HG03097 (cell line): ENCODE measurements around the gene CA10.

Experiments used
- ATAC-seq: cut with Tn5 transposase; IDR thresholded peaks from one replicate; pipeline ENCODE4 v1.9.1; 2021; ENCODE audit not compliant: unreplicated experiment, low FRiP score

The CA10 gene

DNA sequence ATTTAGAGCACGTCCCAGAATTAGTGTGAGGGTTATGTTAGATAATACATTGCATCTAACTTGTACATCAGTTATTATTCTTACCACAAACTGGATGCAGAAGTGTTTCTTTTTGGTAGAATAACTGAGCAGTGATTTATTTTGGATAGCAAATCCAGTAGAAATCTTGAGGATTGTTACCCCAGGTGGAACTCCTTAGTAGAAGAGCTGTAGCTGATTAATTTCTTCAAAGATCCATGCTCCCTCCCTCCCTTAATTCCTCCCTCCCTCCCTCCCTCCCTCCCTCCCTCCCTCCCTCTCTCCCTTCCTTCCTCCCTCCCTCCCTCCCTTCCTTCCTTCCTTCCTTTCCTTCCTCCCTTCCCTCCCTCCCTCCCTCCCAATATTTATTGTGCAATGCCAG, 337.7 kb downstream of the CA10 start:
- ATAC-seq, result no peak

DNA sequence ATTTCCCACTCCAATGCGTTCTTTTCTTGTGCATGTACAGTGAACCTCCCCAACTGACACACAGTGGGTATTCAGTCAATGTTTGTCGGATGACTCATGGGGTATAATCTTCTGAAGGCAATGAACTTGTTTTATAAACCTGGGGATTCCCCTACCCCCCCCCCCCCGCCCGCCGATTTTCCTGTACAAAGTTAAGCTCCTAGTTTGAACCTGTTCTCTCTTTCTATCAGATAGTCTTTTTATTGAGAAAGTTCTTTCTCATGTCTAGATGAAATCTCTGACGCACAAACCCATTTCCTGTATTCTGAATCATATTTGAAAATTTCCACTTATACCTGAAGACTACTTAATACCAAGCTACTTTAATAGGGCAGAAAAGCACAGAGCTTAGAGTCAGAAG, 338.3 kb downstream of the CA10 start:
- no peak for ATAC-seq

DNA sequence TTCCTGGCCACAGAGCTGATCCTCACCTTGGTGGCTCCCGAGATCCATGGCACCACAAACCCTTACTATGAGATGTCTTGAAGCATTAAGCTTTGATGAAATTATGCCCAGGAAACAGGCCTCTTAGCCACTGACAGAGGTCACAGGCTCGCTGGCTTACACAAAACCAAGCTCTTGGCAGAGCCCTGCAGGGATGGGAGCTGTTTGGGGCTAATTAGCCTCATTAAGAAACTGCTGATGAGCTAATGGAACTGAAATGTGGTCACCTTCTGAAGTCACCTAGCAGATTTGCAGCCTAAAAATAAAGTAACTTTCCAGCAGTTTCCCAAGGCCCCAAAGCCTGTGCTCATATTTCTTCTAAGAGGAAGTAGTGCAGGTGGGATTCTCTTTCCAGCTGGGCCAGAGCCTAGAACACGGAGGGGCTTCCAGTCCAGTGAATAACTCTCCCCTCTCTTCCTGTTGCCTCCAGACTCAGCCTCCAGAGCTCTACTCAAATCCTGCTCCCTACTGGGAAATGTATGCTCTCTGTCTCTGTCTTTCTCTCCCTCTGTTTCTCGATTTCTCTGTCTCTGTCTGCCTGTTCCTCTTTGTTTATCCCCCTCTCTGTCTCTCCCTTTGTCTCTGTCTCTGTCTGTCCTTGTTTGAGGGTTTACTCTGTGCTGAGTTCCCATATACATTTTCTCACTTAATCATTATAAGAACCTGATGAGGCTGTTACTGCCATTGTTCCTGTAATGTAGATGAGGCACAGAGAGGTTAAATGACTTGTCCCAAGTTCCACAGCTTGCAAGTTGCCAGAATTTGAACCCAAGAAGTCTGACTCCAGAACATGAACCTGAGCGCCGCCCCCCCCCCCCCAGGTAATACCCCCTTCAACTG, 338.9 kb downstream of the CA10 start:
- no peak for ATAC-seq

DNA sequence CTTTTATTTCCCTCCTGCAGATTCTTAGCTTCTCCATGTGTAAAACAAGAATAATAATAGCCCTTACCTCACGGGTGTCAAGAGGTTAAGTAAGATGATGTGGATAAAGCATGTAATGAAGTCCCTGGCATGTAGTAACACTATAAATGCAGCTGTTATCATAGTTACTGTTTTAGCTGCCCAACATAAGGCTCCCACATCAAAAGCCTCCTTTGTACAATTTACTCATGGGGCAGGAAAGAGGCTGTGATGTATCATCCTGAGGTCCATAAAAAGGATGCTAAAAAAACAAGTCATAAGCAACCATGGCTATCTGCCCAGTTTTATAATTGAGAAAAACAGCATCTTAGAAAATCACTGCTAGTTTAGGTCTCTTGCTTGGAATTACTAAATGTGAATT, 339.7 kb downstream of the CA10 start:
- ATAC-seq, result no peak

DNA sequence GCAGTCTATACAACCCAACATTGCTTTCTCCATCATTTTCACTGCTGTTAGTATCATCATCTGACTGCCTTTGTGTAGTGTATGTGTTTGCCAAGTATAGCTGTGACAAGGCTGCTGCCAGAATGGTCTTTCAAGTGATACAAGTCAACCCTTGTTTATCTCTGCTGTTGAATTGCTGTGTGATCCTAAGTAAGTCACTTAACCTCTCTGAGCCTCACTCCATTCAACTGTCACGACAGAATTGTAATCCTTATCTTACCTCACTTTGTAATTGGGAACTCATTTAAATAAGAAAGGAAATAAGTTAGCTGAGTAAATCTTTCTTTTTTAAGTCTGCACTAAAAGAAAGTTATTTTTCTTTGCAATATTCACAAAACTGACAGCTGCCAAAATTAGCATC, 340.6 kb downstream of the CA10 start:
- ATAC-seq, result no peak

DNA sequence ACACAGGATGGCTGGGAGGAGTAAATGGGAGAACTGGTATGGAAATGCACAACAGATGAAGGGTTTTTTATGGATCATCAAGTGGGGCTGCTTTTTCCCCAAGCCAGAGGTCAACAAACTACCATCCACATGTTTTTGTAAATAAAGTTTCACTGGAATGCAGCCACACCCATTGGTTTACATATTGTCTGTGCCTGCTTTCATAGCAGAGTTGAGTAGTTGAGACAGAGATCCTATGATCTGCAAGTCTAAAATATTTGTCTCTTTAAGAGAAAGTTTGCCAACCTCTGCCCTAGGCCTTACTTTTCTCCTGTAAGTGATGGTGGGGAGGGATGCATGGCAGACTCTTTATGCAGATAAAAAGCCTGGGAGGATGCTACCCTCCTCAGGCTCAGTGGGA, 341.4 kb downstream of the CA10 start:
- no peak for ATAC-seq

DNA sequence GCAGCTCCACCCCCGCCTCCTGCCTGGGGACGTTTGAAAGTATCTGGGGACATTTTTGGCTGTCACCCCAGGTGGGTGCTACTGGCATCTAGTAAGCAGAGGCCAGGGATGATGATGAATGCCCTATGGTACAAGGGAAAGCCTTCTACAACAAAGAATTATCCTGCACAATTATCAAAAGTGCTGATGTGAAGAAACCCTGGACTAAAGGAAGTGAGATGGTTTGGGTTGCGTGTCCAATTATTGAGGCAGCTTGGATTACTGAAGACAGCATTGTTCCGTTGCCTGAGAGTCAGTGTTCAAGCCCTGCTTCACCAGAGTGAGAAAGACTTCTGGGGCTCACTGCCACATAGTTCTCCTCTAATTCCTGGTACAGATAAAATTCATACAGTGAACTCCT, 343.4 kb downstream of the CA10 start:
- no peak for ATAC-seq

DNA sequence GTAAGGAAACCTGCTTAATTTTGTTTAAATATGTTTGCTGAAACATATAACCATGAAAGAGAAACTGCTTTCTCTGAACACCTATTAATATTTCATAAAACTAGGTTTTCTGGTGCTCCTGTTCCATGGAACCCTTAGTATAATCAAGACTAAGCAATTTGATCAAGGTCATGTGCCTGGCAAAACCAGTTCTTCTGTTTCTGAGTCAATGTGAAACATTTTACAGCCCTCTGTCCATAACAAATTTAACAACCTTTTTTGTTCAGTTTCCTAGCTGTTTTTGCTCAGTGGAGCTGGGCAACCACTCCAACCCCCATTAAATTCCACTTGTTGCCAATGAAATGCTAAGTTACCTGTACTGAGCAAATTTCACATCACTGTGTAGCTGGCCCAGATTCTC, 344.0 kb downstream of the CA10 start:
- no peak for ATAC-seq

DNA sequence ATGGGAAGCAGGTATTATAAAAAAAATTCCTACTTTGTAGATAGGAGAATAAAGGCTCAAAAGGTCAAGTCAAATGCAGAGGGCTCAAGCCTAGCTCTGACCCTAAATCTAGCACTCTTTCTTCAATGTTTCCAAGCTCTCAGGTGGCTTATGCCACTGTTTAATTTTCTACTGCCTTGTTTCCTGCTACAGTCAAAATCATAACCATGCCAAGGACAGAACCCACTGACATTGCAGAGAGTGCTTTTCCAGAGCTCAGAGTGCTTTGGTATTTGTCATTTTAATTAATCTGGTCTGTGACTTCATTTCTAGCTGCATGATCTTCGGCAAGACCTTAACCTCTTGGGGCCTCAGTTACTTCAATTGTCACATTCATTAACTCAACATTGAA, 344.7 kb downstream of the CA10 start:
- ATAC-seq, result no peak

DNA sequence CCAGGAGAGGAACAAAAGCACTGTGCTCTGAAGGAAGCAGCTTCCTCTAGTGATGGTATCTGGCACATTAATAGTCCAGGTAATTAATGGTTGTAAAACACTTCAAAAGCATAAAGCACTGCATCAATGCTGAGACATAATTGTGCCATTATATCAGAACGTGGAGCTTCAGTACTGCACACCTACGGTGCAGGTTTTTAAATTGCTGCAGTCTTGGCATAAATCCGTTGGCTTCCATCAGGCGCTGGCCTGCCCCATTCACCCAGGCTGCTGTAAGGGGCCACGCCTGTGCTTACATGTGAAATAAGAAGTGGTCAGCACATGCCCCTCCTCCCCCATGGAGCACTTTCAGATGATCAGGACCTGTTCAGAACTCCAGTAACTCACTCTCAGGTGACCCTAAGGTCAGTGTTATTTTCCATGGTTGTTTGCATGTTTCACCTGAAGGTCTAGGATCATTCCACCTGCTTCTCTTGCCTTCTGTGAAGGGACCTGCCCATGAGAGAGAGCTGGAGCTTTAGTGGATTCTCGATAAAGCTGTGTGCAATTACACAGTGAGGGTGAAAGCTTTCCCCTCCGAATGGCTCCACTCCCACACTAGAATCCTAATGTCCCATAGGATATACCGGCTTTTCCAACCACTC, 345.3 kb downstream of the CA10 start:
- no peak for ATAC-seq

DNA sequence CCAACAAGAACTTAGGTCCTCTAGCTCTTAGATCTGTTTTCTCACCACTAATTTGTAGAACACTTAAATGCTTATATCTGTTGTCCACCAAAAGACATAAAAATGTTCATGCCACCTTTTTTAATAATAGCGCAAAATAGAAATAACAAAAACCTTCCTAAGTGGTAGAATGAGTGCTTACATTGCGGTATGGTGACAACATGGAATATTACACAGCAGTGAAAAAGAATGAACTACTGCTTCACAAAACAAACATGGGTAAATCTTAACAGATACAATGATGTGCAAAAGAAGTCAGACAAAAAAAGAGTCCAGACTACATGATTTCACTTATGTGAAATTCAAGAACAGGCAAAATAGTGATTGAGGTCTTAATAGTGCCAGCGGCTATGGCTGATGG, 351.1 kb downstream of the CA10 start:
- no peak for ATAC-seq

DNA sequence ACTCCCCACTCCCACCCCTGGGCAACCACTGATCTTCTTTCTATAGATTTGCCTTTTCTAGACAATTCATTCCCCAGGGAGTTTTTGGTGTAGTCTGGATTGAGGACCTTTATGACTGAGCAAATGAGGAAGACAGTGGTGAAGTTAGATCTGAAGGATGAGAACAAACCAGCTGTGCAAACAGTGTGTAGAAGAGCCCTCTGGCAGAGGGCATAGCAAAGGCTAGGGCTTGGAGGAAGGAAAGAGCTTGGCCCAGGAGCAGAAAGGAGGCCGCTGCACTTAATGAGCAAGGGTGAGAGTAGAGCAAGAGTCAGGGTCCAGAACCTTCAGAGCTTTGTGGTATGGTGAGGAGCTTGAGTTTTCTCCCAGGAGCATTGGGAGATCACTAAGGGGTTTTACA, 352.7 kb downstream of the CA10 start:
- ATAC-seq, result no peak

DNA sequence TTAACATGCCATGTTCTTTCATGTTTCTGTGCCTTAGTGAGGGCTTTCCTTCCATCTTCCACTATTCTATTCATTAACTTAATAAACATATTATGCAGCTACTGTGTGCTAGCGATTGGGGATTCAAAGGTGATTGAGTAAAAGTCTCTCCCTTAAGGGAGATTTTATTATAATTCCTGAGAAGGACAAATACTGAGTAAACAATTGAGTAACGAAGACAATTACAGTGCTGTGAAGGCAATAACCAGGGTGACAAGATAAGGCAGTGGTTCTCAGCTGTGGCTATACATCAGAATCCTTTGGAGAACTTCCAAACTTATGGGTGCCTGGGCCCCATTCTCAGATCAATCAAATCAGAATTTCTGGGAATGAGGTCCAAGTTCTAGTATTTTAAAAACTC, 353.3 kb downstream of the CA10 start:
- no peak for ATAC-seq

DNA sequence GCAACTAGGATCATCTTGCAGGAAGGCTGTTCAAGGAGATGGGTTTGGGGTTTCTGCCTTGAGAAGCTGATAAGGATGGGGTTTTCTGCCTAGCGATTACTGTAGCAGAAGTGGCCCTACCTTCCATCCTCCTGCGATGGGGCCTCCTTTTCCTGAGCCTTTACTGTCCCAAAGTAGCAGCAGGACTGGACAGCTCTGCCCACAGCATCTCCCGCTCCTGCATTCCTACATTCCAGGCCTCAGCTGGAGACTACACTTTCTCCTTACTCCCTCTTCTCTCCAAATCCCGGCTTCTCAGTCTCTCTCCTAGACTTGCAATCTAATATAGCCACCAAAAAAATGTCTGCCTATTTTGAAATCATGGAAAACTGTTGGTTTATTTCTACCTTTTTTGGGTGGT, 355.4 kb downstream of the CA10 start:
- ATAC-seq, result no peak

DNA sequence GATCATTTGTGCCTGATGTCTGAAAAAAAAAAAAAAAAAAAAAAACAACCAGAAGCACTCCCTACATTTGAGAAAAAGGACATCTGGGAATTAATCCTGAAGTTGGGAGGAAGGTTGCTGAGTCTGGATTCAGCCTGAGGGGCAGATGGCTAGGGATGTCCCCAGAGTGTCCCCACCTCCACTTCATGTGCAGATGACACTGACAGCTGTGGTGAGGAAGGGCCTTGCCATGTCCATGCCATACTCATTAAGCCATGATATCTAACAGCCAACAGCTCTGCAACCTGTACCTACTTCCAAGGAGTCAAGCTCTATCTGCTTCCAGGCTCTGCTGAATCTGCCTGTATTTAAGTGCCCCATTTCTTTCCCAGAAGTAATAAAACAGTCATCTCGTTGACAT, 356.0 kb downstream of the CA10 start:
- no peak for ATAC-seq

DNA sequence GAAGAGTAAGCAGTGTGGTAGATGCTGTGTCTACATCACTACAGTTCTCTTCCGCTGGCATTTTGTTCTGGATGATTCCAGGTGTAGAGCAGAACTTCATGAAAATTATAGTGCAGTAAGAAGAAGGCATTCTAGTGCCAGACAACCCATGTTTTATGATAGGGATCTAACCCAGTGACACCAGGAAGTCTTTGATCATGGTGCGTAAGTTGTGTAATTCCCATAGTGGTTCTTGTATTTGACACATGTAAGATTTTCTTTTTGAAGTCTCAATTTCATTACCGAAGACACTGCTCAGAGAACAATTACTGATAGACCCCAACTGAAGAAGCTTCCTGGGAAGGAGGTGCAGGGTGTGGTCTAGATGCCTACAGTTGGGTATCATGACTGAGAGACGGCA, 356.9 kb downstream of the CA10 start:
- no peak for ATAC-seq

DNA sequence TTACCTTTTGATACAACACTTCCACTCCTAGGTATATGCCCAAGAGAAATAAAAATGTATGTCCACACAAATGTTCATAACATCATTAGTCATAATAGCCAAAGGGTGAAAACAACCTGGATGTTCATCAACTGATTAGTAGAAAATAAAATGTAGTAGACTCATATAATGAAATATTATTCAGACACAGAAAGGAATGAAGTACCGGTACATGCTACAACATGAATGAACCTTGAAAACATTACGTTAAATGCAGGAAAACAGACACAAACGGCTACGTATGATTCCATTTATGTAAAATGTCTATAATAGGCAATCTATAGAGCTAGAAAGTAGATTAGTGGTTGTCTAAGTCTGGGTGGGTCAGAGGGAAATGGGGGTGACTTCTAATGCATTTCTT, 358.5 kb downstream of the CA10 start:
- no peak for ATAC-seq

DNA sequence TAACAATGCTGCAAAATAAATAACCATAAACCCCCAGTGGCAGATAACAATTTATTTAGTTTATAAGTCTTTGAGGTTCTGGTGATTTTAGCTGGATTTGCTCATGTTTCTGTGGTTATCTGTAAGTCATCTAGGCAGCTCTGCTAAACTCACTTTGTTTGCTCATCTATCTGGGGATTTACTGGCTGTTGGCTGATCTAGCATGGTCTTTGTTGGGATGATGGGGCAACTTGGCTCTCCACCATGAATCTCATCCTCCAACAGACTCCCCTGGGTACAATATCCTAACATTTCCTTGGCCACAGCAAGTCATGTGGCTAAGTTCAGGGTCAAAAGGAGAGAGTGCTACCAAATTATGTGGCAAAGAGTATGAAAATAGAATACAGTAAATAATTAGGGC, 359.3 kb downstream of the CA10 start:
- ATAC-seq, result no peak

DNA sequence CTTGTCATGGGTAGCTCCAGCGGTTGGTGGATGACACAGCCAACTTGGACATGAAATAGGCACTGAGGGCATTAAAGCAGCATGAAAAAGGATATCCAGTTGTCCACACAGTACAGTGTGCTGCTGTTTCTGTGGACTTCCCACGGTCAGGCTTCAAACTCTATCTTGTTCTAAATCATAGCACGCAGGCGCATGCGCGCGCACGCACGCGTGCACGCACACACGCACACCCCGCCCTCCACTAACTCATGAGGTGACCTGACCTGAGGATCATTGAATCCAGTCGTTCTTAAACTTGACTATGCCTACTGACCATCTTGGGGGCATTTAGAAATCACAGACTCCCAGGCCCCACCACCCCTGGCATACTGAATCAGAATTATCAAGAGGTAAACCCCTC, 361.4 kb downstream of the CA10 start:
- no peak for ATAC-seq

DNA sequence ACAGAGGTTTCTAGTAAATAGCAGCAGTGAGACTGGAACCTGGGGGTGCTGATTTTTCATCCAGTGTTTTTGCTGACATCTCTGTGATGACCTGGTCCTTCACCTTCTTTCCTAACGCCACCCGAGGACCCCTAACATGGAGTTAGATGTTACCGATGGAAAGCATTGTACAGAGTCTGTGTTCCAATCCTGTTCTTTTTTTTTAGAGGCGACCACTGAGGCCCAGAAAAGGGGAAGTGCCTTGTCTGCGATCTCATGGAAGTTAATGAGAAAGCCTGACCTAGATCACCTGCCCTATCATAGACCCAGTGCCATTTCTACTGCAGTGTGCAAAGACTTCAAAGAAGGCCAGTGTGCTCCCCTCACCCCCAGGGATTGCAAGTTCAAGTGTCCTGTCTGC, 362.5 kb downstream of the CA10 start:
- ATAC-seq, result no peak

DNA sequence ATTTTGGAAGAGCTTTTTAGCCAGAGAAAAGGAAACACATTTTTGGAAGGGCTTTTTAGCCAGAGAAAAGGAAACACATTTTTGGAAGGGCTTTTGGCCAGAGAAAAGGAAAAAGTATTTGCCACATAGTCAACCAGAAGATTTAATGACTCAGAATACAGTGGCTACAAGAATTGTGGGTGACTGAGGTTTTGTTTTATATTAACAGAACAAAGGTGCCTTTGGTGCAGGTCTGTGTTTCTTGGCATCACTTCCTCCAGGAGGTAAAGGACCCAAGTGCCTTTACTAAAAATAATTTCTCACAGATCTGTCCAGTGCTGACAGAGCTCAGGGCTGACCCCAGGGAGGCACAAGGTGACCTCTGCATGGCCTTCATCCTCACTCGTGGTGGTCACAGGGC, 363.1 kb downstream of the CA10 start:
- no peak for ATAC-seq

DNA sequence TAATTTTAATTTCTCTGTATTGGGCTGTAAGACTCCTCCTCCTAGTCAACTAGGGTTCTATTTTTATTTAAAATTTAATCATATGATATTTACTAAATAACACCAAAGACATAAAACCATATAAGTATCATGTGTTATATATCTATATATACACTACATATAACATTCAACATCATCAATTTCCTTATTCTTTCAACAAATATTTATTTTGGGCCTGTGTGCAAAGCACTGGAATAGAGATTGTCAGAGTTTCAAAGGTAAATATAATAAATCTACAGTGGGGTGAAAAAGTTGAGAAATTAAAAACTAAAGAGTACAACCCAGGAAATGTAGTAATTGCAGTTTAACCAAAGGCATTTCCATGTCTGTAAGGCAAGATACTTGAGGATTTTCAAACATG, 364.0 kb downstream of the CA10 start:
- no peak for ATAC-seq
